ENCODE measurements around the gene ATP8A2. TPM values are rescaled to one million over a fixed set of nuclear protein-coding genes. Genes with fewer than 3 reads are reported as not detected.

ATP8A2 gene
- total RNA-seq, 4 donors from 2014 or later: 0.13 to 0.29 (median 0.24) TPM

GRCh38 chr13:25683662-25684370 is 312.0 kb downstream of the ATP8A2 start:
- no peak for TF ChIP-seq CTCF (IDR thresholded peaks at IDR 0.05)
- no peaks in the 10 kb centered on the region for H3K27me3 ChIP-seq
- no peak overlapping the region for H3K27ac ChIP-seq
- no peaks in the 10 kb centered on the region for H3K36me3 ChIP-seq
- DNase-seq: no peak
- H3K4me3 ChIP-seq (replicated peaks in 1 of 3): no peak overlapping the region
- intact Hi-C loops (cut with DNase I): no loop called here
- no peaks in the 10 kb centered on the region for H3K9me3 ChIP-seq
- 89 to 91% methylated on average over 6 of the region's 6 CpGs for WGBS, 2 donors
- H3K4me1 ChIP-seq: peaks cover 0 to 4% of the 10 kb centered on the region in 2 donors

GRCh38 chr13:25684491-25684890 is 312.7 kb downstream of the ATP8A2 start:
- 76 to 79% methylated on average over 4 of the region's 4 CpGs for WGBS, 2 donors
- H3K27me3 ChIP-seq: no peaks in the 10 kb centered on the region
- intact Hi-C loops (cut with DNase I): no loop called here
- no peak overlapping the region for H3K27ac ChIP-seq
- DNase-seq: no peak
- no peak overlapping the region for H3K4me3 ChIP-seq (replicated peaks in 1 of 3)
- H3K36me3 ChIP-seq: no peaks in the 10 kb centered on the region
- peaks cover 0 to 4% of the 10 kb centered on the region in 2 donors for H3K4me1 ChIP-seq
- no peaks in the 10 kb centered on the region for H3K9me3 ChIP-seq
- TF ChIP-seq CTCF (IDR thresholded peaks at IDR 0.05) (no peak), POLR2A (IDR thresholded peaks at IDR 0.05) (no peak)

- no peaks in the 10 kb centered on the region for H3K9me3 ChIP-seq
- H3K4me1 ChIP-seq: peaks cover 0 to 4% of the 10 kb centered on the region in 2 donors
- intact Hi-C loops (cut with DNase I): no loop called here
- no peak for TF ChIP-seq POLR2A (IDR thresholded peaks at IDR 0.05)
- TF ChIP-seq CTCF (IDR thresholded peaks at IDR 0.05): no peak
- no peak overlapping the region for H3K4me3 ChIP-seq (replicated peaks in 1 of 3)
- no peaks in the 10 kb centered on the region for H3K36me3 ChIP-seq
- 83 to 84% methylated on average over 9 of the region's 9 CpGs for WGBS, 2 donors
- no peak for DNase-seq
- H3K27ac ChIP-seq: no peak overlapping the region
- H3K27me3 ChIP-seq: no peaks in the 10 kb centered on the region
Measured at GRCh38 chr13:25686831-25687470, 315.2 kb downstream of the ATP8A2 start.

GRCh38 chr13:25687471-25688225 is 315.9 kb downstream of the ATP8A2 start:
- peak in 1 of 2 donors; percentile 6 for DNase-seq
- intact Hi-C loops (cut with DNase I): no loop called here
- TF ChIP-seq POLR2A (IDR thresholded peaks at IDR 0.05) (no peak), CTCF (IDR thresholded peaks at IDR 0.05) (no peak)
- 55 to 63% methylated on average over 9 of the region's 9 CpGs for WGBS, 2 donors
- Histone ChIP-seq H3K27ac (no peak overlapping the region), H3K27me3 (no peaks in the 10 kb centered on the region), H3K36me3 (no peaks in the 10 kb centered on the region), H3K4me1 (peaks cover 0 to 4% of the 10 kb centered on the region in 2 donors), H3K4me3 (replicated peaks in 1 of 3) (no peak overlapping the region), H3K9me3 (no peaks in the 10 kb centered on the region)
